Endothelial cell of umbilical vein (primary cell): ENCODE measurements around the gene CTIF.

Experiments
- POLR2AphosphoS5 ChIP-seq: IDR thresholded peaks from 2 replicates; pipeline ENCODE4 v1.6.1; 2012; ENCODE audit warnings: low read depth, mild to moderate bottlenecking, control low read depth, low read length, moderate library complexity; ENCODE audit not compliant: insufficient read depth
- TF ChIP-seq, protein P1 (sequence below), 2 donors: IDR thresholded peaks; 1 replicate in 1 of 2; 2 replicates in 1 of 2; pipeline ENCODE4 v1.5.1; 2011; ENCODE audit warnings: low read length in 2 of 2, mild to moderate bottlenecking in 2 of 2, moderate library complexity in 2 of 2, control low read depth in 1 of 2, inconsistent platforms in 1 of 2, low read depth in 1 of 2; ENCODE audit not compliant: insufficient read depth in 1 of 2; ENCODE audit errors: extremely low read depth in 1 of 2

DNA sequence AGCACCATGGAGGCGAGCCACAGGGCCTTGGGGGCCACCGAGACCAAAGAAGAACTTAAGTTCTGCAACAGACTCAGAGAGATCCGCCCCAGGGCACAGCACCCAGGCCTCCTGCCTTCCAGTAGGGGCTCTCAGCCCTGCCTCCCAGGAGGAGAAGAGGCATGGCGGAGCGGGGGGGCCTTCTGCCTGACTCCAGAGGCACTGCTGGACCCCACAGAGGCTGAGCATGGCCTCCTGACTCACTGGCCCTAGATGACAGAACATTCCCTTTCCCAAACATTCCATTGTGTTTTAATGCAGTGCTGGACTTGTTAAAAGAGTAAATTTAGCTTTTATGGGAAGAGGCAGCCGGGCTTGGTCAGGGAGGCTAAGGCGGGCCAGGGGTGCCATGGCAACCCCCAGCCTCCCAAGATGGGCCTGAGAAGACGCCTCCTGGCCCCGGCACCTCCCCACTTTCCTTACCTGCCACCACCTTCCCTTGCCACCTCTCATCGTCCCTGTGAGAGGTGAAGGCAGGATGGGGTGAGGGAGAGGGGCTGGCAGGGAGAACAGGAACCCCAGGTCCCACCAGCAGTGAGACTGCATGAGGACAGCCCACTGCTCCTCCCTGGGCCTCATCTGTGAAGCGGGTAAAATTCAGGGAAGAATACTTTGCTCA lies 346.6 kb downstream of the CTIF start:
- TF ChIP-seq POLR2AphosphoS5 = no peak
- TF ChIP-seq, protein P1, sequence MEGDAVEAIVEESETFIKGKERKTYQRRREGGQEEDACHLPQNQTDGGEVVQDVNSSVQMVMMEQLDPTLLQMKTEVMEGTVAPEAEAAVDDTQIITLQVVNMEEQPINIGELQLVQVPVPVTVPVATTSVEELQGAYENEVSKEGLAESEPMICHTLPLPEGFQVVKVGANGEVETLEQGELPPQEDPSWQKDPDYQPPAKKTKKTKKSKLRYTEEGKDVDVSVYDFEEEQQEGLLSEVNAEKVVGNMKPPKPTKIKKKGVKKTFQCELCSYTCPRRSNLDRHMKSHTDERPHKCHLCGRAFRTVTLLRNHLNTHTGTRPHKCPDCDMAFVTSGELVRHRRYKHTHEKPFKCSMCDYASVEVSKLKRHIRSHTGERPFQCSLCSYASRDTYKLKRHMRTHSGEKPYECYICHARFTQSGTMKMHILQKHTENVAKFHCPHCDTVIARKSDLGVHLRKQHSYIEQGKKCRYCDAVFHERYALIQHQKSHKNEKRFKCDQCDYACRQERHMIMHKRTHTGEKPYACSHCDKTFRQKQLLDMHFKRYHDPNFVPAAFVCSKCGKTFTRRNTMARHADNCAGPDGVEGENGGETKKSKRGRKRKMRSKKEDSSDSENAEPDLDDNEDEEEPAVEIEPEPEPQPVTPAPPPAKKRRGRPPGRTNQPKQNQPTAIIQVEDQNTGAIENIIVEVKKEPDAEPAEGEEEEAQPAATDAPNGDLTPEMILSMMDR (IDR thresholded peaks at IDR 0.05; ENCODE audit: extremely low read depth in 1 of 2, insufficient read depth in 1 of 2, low read depth in 1 of 2, low read length in 2 of 2) = no peak
